ENCODE data around the gene UBE2H. TPM values are rescaled to one million over a fixed set of nuclear protein-coding genes. Genes with fewer than 3 reads are reported as not detected.

UBE2H gene
- total and polyA plus RNA-seq, 10 of the 15 experiments (the other 5 are each of a cell fraction or from before 2014, with no cell fraction given): 15.6 to 75.5 (median 32.8) TPM

GRCh38 chr7:129947049-129947448, 5.7 kb downstream of the UBE2H start (continued):
- TF ChIP-seq ZBTB4 (CRISPR knock-in tag; IDR thresholded peaks at IDR 0.05) (no peak), CUX1 (IDR thresholded peaks at IDR 0.05; ENCODE audit: insufficient replicate concordance, low read depth, low read length) (no peak), HCFC1 (IDR thresholded peaks at IDR 0.05; ENCODE audit: low read length) (no peak), ATF3 (IDR thresholded peaks at IDR 0.05; ENCODE audit: borderline replicate concordance, extremely low read depth, low read depth, low read length) (no peak), CHD2 (IDR thresholded peaks at IDR 0.05; ENCODE audit: borderline replicate concordance, low read depth, low read length) (no peak), ZNF687 (IDR thresholded peaks at IDR 0.05) (no peak), ATF2 (IDR thresholded peaks at IDR 0.05; ENCODE audit: low read length) (no peak), EP300 (IDR thresholded peaks at IDR 0.05; ENCODE audit: borderline replicate concordance in 1 of 2, control insufficient read depth in 1 of 2, low read depth in 2 of 2, low read length in 2 of 2) (no peak)
- TF ChIP-seq, protein P1, sequence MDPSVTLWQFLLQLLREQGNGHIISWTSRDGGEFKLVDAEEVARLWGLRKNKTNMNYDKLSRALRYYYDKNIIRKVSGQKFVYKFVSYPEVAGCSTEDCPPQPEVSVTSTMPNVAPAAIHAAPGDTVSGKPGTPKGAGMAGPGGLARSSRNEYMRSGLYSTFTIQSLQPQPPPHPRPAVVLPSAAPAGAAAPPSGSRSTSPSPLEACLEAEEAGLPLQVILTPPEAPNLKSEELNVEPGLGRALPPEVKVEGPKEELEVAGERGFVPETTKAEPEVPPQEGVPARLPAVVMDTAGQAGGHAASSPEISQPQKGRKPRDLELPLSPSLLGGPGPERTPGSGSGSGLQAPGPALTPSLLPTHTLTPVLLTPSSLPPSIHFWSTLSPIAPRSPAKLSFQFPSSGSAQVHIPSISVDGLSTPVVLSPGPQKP (IDR thresholded peaks at IDR 0.05; ENCODE audit: low read depth, low read length): no peak

All from GM12878 (cell line).